ENCODE measurements around the gene COMMD3. TPM values are rescaled to one million over a fixed set of nuclear protein-coding genes. Genes with fewer than 3 reads are reported as not detected.

The COMMD3 gene
- total RNA-seq, 4 donors from 2014 or later, result 17.8 to 31.9 (median 26.7) TPM

DNA sequence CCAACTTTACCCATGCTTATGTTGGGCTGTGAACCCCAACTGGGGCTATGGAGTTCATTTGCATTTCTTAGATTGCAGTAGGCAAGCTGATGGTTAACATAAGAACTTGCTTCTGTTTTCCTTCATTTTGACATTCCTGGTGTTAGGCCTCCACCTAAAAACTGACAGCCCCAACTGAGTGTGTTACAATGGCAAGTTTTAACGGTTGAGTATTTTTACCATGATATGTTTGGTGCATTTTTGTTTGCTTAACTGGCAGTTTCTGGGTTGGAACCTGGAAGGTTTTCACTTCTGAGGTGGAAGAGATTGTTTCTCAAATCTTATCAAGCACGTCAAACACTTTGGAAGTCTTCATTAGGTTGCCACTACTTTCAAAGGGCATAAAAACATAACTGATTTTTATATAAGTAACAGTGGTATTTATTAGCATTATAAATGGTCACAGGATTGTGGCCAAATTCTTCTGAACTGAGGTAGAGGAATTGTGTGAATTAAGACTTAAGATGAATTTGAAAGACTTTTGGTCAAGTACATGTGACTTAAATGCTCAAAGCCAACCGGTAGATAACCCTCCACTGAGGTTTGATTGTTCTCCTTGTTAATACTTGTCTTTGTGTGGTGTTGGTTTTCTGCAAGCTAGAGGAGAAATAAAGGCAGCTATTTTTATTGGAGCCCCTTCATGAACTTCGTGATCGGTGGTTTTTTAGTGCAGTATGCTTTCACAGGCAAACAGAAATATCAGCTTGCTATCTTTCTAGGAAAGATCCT, 7.5 kb downstream of the COMMD3 start:
- DNase-seq (ENCODE audit: low spot score) (no peak), ATAC-seq (ENCODE audit: low FRiP score) (no peak)
- TF ChIP-seq, protein P1, sequence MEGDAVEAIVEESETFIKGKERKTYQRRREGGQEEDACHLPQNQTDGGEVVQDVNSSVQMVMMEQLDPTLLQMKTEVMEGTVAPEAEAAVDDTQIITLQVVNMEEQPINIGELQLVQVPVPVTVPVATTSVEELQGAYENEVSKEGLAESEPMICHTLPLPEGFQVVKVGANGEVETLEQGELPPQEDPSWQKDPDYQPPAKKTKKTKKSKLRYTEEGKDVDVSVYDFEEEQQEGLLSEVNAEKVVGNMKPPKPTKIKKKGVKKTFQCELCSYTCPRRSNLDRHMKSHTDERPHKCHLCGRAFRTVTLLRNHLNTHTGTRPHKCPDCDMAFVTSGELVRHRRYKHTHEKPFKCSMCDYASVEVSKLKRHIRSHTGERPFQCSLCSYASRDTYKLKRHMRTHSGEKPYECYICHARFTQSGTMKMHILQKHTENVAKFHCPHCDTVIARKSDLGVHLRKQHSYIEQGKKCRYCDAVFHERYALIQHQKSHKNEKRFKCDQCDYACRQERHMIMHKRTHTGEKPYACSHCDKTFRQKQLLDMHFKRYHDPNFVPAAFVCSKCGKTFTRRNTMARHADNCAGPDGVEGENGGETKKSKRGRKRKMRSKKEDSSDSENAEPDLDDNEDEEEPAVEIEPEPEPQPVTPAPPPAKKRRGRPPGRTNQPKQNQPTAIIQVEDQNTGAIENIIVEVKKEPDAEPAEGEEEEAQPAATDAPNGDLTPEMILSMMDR (IDR thresholded peaks at IDR 0.05), result no peak

DNA sequence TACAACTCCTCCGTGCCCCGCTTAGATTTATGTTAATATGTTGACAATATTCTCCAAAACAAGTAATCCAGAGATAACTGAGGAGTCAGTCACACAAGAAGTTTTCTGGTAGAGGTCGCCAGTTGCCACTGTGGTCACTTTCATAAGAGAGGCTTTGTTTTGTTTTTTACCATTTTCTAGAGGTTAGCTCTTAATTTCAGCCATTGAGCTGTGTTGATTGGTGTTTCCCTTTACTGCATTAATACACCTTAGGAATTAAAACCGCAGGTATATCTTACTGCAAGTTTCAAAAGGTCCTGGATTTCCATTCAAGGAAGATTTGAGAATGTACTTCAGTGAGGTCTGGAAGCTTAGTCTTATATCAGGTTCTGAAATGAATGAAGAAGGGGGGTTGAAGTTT, 8.2 kb downstream of the COMMD3 start:
- DNase-seq (ENCODE audit: low spot score), result no peak
- ATAC-seq (ENCODE audit: low FRiP score), result no peak
- TF ChIP-seq, protein P1 (IDR thresholded peaks at IDR 0.05), result no peak

- ATAC-seq (ENCODE audit: low FRiP score) (no peak), DNase-seq (ENCODE audit: low spot score) (no peak)
- TF ChIP-seq, protein P1 (IDR thresholded peaks at IDR 0.05), result no peak
Measured at GRCh38 chr10:22324893-22325271, 8.7 kb downstream of the COMMD3 start.

- ATAC-seq (ENCODE audit: low FRiP score) (peak; percentile 65), DNase-seq (ENCODE audit: low spot score) (peak; percentile 60)
- TF ChIP-seq, protein P1 (IDR thresholded peaks at IDR 0.05), result no peak
Measured at GRCh38 chr10:22325272-22326144, 9.3 kb downstream of the COMMD3 start.

GRCh38 chr10:22326145-22326702, 10.0 kb downstream of the COMMD3 start:
- TF ChIP-seq, protein P1 (IDR thresholded peaks at IDR 0.05), result no peak
- ATAC-seq (ENCODE audit: low FRiP score) (no peak), DNase-seq (ENCODE audit: low spot score) (no peak)

DNA sequence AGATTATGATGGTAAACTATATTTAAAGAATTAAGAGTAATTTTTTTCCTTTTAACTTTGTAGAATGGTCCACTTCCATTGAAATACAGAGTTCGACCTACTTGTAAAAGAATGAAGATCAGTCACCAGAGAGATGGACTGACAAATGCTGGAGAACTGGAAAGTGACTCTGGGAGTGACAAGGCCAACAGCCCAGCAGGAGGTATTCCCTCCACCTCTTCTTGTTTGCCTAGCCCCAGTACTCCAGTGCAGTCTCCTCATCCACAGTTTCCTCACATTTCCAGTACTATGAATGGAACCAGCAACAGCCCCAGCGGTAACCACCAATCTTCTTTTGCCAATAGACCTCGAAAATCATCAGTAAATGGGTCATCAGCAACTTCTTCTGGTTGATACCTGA, 13.0 kb downstream of the COMMD3 start:
- DNase-seq (ENCODE audit: low spot score) (no peak), ATAC-seq (ENCODE audit: low FRiP score) (no peak)
- TF ChIP-seq, protein P1 (IDR thresholded peaks at IDR 0.05), result no peak
